GM19238 (cell line): ENCODE measurements around the gene LRRC71.

Experiments used
- DNase-seq: peaks from one replicate; pipeline ENCODE4 v3.0.0; 2011; ENCODE audit warnings: low spot score; ENCODE audit not compliant: insufficient read length

The LRRC71 gene

DNA sequence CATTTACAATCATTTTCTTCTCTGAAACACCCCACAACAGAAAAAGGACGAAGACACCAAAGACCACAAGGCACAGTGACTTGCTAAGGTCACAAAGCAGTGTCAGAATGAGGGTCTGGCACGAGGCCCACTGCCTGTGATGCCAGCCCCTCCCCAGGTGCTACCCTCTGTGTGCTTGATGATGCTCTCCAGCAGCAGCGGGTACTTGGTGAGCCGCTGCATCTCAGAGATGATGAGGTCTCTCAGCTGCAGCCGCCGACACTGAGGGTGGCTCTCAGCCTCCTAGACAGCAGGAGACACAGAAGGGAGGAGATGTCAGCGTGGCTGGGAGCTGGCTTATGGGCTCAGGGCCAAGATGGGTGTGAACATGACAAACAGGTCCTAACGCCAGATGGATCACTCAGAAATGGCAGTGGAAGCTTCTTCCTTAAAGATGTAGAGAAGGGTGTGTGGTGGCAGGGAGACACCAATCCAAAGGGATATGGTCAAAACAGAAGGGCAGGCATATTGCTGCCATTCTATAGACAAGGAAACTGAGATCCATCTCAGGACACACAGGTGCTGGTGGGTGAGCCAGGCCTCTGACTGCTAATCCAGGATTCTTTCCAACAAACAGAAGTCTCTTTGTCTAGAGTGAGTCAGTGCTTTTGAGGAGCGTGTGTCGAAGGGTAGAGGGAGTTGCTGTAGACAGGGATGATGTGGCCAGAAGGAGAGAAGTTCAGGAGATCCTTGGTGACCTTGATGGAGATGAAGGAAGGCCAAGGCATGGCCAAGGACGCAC lies 25.6 kb downstream of the LRRC71 start:
- DNase-seq, result no peak

DNA sequence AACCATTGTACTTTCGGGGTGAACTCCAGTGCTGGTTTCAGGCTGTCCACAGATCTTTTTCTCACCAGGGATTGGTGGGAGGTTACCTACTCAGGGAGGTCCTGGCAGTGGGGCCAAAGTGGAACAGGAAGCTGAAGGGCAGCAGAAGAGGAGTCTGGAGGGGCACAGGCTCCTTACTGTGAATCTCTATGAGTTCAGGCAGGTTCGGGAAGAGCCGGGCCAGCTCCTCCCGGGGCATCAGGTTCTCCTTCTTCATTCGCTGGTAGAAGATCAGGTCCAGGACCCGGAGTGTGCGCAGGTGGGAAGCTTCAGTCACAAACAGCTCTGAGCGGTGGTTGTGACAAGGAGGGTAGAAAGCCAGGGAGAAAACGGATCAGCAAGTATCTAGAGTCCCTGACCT lies 26.7 kb downstream of the LRRC71 start:
- no peak for DNase-seq

DNA sequence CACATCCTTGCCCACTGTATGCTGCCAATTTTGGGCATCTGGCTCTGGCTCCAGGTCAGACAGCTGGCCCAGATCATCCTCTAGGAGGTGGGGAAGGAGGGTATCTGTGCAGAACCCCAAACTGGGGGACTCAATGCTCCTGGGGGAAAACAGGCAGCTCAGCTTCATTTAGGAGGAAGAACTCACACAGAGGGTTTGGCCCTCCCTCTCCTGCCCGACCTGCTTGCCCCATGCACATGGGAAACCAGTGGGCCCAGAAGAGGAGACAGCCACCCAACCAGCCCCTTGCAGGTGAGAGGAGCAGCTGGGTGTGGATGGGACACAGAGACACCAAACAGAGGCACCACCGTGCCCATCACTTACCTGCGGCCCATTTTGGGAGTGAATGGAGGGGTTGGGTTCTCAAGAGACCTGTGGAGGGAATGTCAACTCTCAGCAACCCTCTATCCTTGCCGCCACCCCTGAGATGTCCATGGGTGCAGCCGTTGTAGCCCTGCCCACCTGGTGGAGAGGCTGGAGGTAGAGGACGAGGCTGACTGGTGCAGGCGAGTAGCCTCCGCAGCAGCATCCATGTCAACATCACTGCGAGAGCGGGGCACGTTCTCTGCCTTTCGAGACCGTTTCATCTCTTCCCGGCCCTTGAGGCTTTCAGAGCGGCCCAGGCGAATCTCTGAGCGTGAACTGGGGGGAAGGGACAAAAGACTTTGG lies 27.5 kb downstream of the LRRC71 start:
- no peak for DNase-seq

DNA sequence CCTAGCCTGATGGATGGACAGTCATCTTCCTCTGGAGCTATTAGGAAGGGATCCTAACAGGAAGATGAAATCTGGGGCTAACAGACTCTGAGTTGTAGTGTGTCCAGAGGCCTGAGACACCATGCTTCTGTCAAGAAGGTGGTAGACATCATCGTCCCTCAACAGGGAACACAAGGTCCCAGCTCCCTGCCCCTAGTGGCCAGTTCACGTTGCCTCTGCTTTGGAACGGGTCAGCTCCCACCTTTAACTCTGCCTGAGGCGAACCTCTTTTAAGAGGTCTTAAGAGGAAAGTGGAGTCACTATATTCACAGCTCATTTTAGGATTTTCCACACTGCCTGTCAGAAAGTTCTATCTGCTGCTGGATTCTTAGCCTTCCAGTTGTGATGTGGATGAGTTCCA lies 28.3 kb downstream of the LRRC71 start:
- DNase-seq, result no peak

DNA sequence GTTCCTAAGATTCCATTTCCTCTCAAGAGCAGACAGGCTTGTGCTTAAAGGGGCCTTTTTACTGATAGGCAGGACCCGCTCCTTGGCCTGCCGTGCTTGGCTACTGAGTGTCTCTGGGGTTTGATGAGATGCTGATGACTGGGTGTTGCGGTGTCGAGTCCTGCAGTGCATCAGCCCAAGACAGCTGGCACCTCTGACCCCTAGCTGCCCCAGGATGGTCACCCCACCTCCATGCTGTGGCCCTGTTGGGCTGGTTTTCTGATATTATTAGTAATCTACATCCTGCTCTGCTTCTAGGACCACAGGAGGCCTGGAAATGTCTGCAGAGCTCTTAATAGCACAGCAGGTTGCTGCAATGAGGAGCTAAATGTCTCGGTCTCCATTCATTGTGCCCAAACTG lies 28.7 kb downstream of the LRRC71 start:
- DNase-seq, result no peak

DNA sequence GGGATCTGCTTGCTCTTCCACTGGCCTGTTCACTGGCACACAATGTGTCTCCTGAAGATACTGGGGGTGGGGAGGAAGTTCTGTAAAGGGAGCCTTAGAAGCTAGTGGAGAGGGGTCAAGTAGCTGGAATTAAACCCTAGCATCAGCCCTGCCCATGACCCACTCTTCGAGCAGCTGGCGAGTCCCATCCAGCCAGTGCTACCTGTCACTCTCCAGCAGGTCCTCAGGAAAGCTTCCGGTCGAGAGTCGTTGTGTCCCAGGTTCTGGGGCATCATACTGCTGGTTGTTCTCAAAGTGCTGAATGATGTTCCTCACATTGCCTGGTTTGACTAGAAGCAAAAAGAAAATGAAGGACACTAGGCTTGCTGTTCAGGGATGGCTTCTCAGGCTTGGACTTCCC lies 30.9 kb downstream of the LRRC71 start:
- no peak for DNase-seq

DNA sequence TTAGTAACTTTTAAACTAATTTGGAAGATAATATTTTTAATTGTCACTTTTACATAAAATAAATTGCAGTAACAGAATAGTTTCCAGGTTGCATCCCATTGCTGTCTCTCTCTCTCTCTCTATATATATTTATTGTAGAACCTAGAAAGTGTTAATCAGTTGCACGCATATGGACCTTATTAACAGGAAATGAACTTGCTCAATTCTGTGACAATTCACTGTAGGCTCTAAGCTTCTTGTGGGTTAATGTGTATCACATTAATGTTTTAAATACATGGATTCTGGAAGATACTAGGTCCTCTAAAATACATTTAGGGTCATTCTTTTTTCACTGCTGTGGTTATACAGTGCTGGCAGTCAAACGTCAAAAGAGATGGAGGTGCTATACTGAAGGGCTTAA lies 33.1 kb downstream of the LRRC71 start:
- no peak for DNase-seq

DNA sequence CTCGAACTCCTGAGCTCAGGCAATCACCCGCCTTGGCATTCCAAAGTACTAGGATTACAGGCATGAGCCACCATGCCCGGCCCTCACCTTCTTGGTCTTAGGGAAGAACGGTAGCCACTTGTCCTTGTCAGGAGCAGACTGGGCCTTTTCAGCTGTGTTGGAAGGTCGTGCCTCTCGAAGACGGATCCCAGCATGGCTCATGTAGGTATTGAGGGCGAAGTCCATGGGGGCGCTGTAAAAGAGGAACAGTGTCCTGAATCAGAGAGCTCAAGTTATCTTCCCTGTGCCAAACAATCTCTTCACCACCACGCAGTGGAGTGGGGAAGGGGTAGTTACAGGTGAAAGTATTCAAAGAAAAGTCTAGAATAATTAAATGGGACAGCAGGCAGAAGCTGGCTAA lies 35.9 kb downstream of the LRRC71 start:
- no peak for DNase-seq

DNA sequence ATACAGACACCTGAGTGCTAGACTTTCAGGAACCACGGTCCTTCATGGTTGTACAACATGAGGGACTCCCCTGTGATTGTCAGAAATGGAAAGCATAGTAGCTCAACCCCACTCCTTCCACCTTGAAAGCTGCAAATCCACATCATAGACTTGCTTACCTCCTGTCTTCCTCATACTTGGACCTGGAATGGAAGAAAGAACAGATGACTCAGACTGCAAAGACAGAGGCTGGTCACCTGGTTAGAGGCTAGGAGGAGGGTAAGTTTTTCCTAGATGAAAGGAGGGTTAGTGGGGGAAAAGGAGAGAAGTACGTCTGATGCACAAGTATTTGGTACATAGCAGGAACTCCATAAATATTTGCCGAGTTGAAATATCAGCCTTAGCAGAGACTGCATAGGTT lies 37.2 kb downstream of the LRRC71 start:
- DNase-seq, result no peak

DNA sequence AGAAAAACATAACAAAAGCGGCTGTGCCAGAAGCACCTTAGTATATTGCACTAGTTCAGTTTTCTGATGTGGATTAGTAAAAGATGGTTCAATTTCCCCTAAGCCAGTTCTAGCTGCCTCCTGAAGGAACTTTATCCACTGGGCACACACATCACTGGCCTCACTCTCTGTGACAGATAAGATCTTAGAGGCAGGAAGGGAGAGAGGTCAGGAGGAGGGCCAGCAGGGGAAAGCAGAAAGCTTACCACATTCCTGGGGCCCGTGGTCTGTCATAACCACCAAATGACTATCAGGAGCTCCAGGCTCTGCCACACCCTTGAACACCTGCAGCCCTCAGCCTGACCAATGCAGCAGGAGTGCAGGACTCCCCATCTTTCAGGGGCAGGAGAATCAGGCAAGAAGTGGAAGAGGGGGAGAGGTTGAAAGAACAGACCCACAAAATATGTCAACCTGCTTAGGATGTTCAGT lies 37.8 kb downstream of the LRRC71 start:
- no peak for DNase-seq

DNA sequence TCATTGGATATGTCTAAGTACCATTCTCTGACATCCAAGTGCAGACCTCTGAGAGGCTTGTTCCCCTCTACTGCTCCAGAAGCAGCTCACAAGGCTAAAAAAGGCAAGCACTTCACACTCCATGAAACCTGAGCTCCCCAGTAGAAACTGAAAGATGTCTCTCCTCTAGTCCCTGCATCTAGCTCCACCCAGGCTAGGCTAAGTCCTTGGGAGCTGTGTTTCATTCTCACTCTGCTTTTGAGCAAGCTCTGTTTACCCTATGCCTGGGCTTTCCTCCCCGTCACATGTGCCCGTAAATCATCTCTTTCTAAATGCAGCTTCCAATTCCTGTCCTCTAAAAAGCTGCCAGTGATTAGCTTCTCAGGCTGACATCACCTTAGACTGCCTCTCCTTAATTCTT lies 39.0 kb downstream of the LRRC71 start:
- DNase-seq, result no peak

DNA sequence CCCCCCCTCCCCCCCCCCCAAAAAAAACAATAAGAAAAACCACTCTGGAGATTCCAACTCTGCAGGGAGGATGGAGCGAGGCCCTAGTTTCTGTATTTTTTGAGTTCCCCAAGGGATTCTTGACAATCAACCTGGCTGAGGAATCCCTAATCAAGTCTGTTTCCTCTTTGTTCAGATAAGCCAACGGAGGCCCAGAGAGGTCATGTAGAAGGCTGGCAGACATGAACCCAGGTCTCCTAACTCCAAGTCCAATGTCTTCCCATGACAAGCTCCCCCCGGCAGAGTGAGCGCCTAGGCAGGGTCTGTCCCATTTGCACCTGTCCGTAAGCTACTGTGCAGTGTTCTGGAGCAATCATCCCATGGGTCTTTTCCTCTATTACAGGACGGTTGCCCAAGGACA lies 39.5 kb downstream of the LRRC71 start:
- DNase-seq, result no peak

DNA sequence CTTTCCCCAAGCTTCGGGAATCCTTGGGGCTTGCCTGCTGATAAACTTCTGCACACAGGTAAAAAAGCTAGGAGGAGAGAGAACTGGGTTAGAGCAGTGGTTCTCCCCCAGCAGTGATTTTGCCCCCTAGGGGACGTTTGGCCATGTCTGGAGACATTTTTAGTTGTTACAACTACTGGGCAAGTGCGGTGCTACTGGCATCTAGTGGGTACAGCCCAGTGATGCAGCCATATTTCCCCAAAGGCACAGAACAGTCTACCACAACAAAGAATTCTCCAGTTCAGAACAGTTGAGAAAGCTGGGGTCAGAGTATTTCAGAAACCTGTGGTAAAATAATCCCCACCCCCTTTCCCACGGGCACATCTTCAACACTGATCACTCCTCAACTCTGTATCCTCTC lies 41.3 kb downstream of the LRRC71 start:
- DNase-seq, result no peak

DNA sequence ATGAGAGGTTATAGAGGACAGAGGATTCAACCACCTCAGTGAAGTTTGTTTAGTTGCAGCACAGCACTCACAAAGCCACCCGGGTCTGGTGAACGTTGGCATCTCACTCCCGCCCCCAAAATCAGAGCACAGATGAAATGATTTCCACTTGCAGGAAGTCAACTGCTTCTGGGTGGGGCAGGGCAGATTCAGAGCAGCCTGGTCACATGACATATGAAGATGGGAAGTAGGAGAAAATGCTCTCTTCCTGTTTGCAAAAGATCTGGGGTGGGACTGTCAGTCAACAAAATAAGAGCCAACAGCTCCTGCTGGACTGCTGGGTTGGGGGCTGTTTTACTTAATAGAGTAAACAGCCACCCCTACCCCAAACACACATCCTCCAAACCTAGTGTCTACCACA lies 43.2 kb downstream of the LRRC71 start:
- DNase-seq, result no peak

DNA sequence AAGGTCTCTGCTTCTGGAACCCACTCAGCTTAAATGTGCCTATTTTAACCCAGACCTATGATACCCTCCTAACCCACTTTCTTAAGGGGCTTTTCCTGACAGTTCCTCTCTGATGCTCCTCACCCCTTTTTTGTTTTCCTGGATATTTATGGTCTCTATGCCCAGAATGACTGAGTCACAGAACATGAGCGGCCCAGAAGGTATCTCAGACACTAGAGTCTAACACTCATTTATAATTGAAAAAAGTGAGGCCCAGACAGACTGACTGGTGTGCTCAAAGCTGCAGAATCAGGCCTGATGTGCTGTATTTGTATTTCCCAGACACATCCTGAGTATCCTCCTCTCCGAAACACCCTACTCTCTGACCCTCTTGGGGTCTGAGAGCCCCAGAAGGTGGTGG lies 44.0 kb downstream of the LRRC71 start:
- no peak for DNase-seq

DNA sequence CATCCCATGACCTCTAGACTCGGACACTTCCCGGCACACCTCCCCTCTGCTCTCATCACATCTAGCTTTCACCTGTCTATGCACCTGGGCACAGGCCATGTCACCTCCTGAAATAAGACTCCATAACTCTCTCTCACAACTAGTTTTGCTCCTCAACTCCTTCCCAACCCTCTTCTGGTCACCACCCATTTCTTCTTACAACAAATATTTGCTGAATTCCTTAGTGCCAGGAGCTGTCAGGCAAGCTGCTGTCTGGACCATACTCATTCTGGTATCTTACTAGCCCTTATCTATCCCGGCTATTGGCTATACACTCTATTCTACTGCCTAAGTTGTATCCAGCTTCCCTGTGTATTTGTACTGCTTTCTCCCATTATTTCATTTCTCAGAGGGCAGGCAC lies 49.1 kb downstream of the LRRC71 start:
- no peak for DNase-seq

DNA sequence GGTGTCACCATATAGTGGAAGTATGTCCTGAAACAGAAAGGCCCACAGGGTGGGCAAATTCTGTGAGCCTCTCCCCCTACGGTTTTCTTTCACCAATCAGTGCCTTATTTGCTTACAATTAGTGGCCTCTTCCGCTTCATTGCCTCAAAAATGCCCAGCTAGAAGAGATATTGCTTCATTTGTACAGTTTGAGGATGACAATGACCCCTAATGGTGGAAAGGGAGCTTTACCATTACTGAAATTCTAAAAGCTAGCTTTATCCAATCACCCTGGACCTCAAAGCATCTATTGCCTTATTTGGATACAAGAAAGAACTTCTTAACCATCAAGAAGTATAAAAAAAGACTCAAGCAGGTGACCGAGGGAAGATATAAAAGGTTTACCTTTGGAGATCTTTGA lies 49.6 kb downstream of the LRRC71 start:
- no peak for DNase-seq

DNA sequence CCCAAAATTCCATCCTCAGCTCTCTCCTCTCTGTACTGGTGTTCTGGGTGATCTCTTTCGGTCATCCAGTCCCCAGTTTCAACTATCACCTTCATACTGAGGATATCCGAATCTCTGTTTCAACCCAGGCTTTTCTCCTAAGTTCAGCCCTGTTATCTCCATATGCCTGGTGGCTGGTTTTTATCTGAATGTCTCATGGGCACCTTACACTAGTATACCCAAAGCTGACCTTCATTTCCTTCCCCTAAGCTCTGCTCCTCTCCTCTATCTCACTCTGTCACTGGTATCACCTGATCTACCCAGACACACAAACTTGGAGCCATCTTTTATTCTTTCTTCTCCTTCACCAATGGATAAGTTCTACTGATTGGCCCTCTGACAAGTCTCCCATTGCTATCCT lies 53.0 kb downstream of the LRRC71 start:
- no peak for DNase-seq

DNA sequence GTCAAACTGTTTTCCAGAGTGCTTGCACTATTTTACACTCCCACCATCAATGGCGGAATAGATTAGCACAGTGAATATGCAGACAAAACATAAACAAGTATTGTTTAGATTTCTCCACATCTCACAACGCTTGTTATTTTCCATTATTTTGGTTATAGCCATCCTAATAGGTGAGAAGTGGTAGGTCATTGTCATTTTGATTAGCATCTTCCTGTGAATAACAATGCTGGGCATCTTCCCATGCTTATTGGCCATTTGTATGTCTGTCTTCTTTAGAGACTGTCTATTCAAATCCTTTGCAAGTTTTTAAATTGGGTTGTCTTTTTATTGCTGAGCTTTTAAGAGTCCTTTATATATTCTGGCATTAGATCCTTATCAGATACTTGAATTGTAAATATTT lies 54.7 kb downstream of the LRRC71 start:
- DNase-seq, result no peak

DNA sequence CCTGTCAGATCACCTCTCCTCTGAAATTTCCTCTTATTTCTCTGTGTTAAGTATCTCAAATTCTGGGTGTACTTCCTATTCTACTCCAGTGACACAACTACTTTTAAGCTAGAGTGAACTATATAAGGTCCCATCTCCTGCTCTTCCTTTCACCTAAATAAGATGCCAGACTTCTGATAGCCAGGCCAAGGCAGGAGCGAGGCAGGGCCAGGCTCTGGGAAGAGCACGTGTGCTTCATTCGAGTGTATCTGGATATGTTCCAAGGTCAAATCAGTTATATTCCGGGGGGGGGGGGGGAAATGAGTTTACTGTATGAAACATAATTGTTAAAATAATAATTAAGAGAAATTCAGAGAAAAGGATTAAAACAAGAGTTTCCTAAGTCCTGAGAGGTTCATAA lies 60.1 kb downstream of the LRRC71 start:
- DNase-seq, result no peak
